Measurements from ENCODE around the gene PHKG1. TPM values are rescaled to one million over a fixed set of nuclear protein-coding genes. Genes with fewer than 3 reads are reported as not detected.
"Not testable (repeated sequence)": the region's sequence is repeated elsewhere in the genome, so short reads cannot be mapped to it uniquely, and the experiment has no call there.

Gene PHKG1
- total RNA-seq, 1 experiment from 2014 or later, result not detected

DNA sequence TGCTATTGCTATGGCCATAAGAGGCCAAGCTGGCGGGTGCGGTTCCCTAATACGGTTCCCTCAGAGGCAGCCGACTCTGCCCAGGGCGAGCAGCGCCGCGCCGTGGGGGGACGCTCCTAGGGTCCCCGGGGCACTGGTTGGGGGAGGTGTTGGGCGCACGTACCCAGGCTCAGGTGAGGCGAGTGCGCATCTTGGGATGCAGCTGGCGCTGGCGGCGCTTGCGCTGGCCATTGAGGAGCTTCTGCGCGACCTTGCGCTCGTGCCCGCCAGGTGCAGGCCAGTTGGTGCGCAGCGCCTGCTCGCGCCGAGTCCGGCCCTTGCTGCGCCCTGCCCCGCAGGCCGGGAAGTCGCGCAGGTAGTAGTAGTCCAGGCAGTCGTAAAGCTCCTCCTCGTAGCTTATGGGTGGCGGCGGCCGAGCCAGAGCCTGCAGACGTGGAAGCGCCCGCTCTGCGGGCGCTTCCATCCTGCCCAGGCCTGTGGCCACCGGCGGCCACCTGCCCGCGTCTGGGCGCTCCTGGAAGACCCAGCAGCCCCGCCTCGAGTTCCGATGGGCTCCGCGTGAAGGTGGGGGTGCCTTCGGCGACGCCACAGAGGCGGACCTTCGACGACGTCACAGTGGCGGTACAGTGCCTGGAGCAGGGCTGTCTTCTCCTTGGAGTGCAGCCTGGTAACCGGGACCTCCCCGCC lies 23.2 kb upstream of the PHKG1 start, which contains the start of gene NUPR2:
TSS of gene NUPR2 (minus strand) at position 566 of the 687 bp plus-strand sequence. CDS start at position 463, 103 bp downstream.
- POLR2A ChIA-PET, result no interaction called here
- Mint-ChIP-seq H3K4me3 (no peak within 1 kb of the TSS), H3K4me1 (no peaks in the 10 kb centered on the region), H3K9me3 (peaks cover 56% of the 10 kb centered on the region), H3K27ac (no peak within 1 kb of the TSS), H3K36me3 (peaks cover 45% of the 10 kb centered on the region), H3K27me3 (ENCODE audit: low read depth) (peaks cover 11% of the 10 kb centered on the region; the same call in 1 of the 2 replicates)
- TF ChIP-seq, protein P1, sequence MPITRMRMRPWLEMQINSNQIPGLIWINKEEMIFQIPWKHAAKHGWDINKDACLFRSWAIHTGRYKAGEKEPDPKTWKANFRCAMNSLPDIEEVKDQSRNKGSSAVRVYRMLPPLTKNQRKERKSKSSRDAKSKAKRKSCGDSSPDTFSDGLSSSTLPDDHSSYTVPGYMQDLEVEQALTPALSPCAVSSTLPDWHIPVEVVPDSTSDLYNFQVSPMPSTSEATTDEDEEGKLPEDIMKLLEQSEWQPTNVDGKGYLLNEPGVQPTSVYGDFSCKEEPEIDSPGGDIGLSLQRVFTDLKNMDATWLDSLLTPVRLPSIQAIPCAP (CRISPR knock-in tag; IDR thresholded peaks at IDR 0.05), result no peak
- no peak for TF ChIP-seq SOX15 (CRISPR knock-in tag; IDR thresholded peaks at IDR 0.05)
- no peak for TF ChIP-seq FOXJ3 (CRISPR knock-in tag; IDR thresholded peaks at IDR 0.05; ENCODE audit: borderline replicate concordance)
- no peak for TF ChIP-seq NR1H2 (CRISPR knock-in tag; IDR thresholded peaks at IDR 0.05)
- TF ChIP-seq, protein P2, sequence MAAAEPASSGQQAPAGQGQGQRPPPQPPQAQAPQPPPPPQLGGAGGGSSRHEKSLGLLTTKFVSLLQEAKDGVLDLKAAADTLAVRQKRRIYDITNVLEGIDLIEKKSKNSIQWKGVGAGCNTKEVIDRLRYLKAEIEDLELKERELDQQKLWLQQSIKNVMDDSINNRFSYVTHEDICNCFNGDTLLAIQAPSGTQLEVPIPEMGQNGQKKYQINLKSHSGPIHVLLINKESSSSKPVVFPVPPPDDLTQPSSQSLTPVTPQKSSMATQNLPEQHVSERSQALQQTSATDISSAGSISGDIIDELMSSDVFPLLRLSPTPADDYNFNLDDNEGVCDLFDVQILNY (CRISPR knock-in tag; IDR thresholded peaks at IDR 0.05), result no peak
- TF ChIP-seq TP53 (CRISPR knock-in tag; IDR thresholded peaks at IDR 0.05), result no peak
- TF ChIP-seq ZNF396 (CRISPR knock-in tag; IDR thresholded peaks at IDR 0.05; ENCODE audit: borderline replicate concordance), result no peak
- no peak for TF ChIP-seq ZNF219 (CRISPR knock-in tag; IDR thresholded peaks at IDR 0.05; ENCODE audit: borderline replicate concordance)
- TF ChIP-seq, protein P3, sequence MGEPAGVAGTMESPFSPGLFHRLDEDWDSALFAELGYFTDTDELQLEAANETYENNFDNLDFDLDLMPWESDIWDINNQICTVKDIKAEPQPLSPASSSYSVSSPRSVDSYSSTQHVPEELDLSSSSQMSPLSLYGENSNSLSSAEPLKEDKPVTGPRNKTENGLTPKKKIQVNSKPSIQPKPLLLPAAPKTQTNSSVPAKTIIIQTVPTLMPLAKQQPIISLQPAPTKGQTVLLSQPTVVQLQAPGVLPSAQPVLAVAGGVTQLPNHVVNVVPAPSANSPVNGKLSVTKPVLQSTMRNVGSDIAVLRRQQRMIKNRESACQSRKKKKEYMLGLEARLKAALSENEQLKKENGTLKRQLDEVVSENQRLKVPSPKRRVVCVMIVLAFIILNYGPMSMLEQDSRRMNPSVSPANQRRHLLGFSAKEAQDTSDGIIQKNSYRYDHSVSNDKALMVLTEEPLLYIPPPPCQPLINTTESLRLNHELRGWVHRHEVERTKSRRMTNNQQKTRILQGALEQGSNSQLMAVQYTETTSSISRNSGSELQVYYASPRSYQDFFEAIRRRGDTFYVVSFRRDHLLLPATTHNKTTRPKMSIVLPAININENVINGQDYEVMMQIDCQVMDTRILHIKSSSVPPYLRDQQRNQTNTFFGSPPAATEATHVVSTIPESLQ (CRISPR knock-in tag; IDR thresholded peaks at IDR 0.05), result no peak
- no peak for TF ChIP-seq ZSCAN18 (CRISPR knock-in tag; IDR thresholded peaks at IDR 0.05)
- TF ChIP-seq, protein P4, sequence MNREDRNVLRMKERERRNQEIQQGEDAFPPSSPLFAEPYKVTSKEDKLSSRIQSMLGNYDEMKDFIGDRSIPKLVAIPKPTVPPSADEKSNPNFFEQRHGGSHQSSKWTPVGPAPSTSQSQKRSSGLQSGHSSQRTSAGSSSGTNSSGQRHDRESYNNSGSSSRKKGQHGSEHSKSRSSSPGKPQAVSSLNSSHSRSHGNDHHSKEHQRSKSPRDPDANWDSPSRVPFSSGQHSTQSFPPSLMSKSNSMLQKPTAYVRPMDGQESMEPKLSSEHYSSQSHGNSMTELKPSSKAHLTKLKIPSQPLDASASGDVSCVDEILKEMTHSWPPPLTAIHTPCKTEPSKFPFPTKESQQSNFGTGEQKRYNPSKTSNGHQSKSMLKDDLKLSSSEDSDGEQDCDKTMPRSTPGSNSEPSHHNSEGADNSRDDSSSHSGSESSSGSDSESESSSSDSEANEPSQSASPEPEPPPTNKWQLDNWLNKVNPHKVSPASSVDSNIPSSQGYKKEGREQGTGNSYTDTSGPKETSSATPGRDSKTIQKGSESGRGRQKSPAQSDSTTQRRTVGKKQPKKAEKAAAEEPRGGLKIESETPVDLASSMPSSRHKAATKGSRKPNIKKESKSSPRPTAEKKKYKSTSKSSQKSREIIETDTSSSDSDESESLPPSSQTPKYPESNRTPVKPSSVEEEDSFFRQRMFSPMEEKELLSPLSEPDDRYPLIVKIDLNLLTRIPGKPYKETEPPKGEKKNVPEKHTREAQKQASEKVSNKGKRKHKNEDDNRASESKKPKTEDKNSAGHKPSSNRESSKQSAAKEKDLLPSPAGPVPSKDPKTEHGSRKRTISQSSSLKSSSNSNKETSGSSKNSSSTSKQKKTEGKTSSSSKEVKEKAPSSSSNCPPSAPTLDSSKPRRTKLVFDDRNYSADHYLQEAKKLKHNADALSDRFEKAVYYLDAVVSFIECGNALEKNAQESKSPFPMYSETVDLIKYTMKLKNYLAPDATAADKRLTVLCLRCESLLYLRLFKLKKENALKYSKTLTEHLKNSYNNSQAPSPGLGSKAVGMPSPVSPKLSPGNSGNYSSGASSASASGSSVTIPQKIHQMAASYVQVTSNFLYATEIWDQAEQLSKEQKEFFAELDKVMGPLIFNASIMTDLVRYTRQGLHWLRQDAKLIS (CRISPR knock-in tag; IDR thresholded peaks at IDR 0.05; ENCODE audit: borderline replicate concordance), result no peak
- TF ChIP-seq ZNF416 (CRISPR knock-in tag; IDR thresholded peaks at IDR 0.05), result no peak
- TF ChIP-seq, protein P5, sequence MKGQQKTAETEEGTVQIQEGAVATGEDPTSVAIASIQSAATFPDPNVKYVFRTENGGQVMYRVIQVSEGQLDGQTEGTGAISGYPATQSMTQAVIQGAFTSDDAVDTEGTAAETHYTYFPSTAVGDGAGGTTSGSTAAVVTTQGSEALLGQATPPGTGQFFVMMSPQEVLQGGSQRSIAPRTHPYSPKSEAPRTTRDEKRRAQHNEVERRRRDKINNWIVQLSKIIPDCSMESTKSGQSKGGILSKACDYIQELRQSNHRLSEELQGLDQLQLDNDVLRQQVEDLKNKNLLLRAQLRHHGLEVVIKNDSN (CRISPR knock-in tag; IDR thresholded peaks at IDR 0.05), result no peak
- CTCF ChIA-PET, result no interaction called here
- ATAC-seq (no peak), DNase-seq (ENCODE audit: low spot score) (no peak)

GRCh38 chr7:56112244-56112643 lies 19.5 kb upstream of the PHKG1 start:
- ATAC-seq, result not testable (repeated sequence)

More at GRCh38 chr7:56112244-56112643, 19.5 kb upstream of the PHKG1 start:
- Mint-ChIP-seq H3K36me3 (peaks cover 39% of the 10 kb centered on the region), H3K9me3 (peaks cover 45% of the 10 kb centered on the region)
- H3K4me3 Mint-ChIP-seq; POLR2A ChIA-PET; DNase-seq (ENCODE audit: low spot score); H3K27ac Mint-ChIP-seq; H3K27me3 Mint-ChIP-seq (ENCODE audit: low read depth); H3K4me1 Mint-ChIP-seq; CTCF ChIA-PET: not testable (repeated sequence)

All from WTC11 (cell line).